ENCODE data around the gene PLB1. TPM values are rescaled to one million over a fixed set of nuclear protein-coding genes. Genes with fewer than 3 reads are reported as not detected.

The PLB1 gene
- total and polyA plus RNA-seq, 3 experiments from 2014 or later = 0.16 to 0.39 (median 0.35) TPM

DNA sequence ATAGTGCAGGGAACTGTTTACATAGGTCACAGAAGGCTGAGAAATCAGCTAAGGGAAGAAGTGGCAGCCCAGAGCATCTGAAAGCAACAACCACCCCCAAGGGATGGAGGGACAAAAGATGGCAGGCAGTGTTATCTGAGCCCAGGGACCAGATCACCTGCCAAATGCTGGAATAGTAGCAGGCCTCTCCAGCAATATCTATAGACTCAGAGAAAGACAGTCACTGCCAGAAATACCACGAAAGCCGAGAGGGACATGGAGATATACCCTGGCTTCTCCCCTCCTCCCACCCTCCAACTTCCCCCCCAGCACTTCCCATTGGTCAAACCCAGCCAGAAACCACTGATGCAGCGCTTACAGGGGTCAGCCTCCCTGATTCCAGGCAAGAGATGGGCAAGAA lies 197.4 kb downstream of the PLB1 start:
- Mint-ChIP-seq H3K9me3 (no peaks in the 10 kb centered on the region), H3K36me3 (no peaks in the 10 kb centered on the region), H3K4me1 (no peaks in the 10 kb centered on the region), H3K27me3 (peaks cover 0 to 8% of the 10 kb centered on the region in 2 donors), H3K4me3 (no peak overlapping the region), H3K27ac (peak overlapping the region in 2 of 8 donors; percentile 6 to 42)
- DNase-seq = no peak
- H3K4me3 ChIP-seq (ENCODE audit: low read length) = no peak overlapping the region
- no peaks in the 10 kb centered on the region for H3K27me3 ChIP-seq (ENCODE audit: insufficient read depth, low read length, poor library complexity, severe bottlenecking)
- no peaks in the 10 kb centered on the region for H3K4me1 ChIP-seq (ENCODE audit: insufficient read depth, low read length)
- H3K27ac ChIP-seq (ENCODE audit: low read depth, low read length) = no peak overlapping the region
- ChIA-PET CTCF (interaction anchor here (2.0 kb wide), 1 partner anchor 99 kb away, joined by 6 read pairs; no protein-coding TSS in a partner anchor), POLR2A (no interaction called here)
- no peaks in the 10 kb centered on the region for H3K36me3 ChIP-seq (ENCODE audit: insufficient read depth, low read length)
- H3K9me3 ChIP-seq (ENCODE audit: low read length) = no peaks in the 10 kb centered on the region

Other genes starting within 250 kb of the PLB1 start
- 10 to 100 TPM; 46.2 to 47.3 TPM for gene FOSL2, start 103.2 kb upstream of the PLB1 start, total RNA-seq
- 14.1 TPM for gene FOSL2, start 103.2 kb upstream of the PLB1 start, polyA plus RNA-seq